CD14-positive monocyte (primary cell): ENCODE measurements around the gene NBEA. TPM values are rescaled to one million over a fixed set of nuclear protein-coding genes. Genes with fewer than 3 reads are reported as not detected.

Experiments
- DNase-seq, 3 donors: peaks; one replicate each; pipeline ENCODE4 v3.0.0-alpha.2; 2011 to 2022
- H2AFZ ChIP-seq: 2 replicates; pipeline ENCODE4 v1.6.0; 2012; ENCODE audit warnings: mild to moderate bottlenecking, low read depth, low read length, inconsistent platforms; ENCODE audit not compliant: insufficient read depth, poor library complexity, severe bottlenecking
- H3K27ac ChIP-seq, 2 donors: 1 replicate in 1 of 2; 2 replicates in 1 of 2; pipeline ENCODE4 v1.5.1; 2012 to 2013; ENCODE audit warnings: low read length in 2 of 2, control low read depth in 1 of 2, inconsistent platforms in 1 of 2, low read depth in 1 of 2, mild to moderate bottlenecking in 1 of 2
- H3K27me3 ChIP-seq, 2 donors: one replicate each; pipeline versions ENCODE4 v1.6.0 to v1.6.1; 2011 to 2013; ENCODE audit warnings: low read length in 2 of 2; ENCODE audit not compliant: control insufficient read depth in 2 of 2, insufficient read depth in 2 of 2
- H3K36me3 ChIP-seq, 2 donors: replicated peaks in 1 of 2; 1 replicate in 1 of 2; 2 replicates in 1 of 2; pipeline versions ENCODE4 v1.5.1 to v1.6.1; 2012 to 2013; ENCODE audit warnings: low read length in 2 of 2, control low read depth in 1 of 2, inconsistent platforms in 1 of 2, mild to moderate bottlenecking in 1 of 2; ENCODE audit not compliant: insufficient read depth in 2 of 2, control insufficient read depth in 1 of 2
- H3K4me1 ChIP-seq, 2 donors: 1 replicate in 1 of 2; 2 replicates in 1 of 2; pipeline versions ENCODE4 v1.5.1 to v1.6.1; 2012 to 2013; ENCODE audit warnings: low read length in 2 of 2, control low read depth in 1 of 2, inconsistent platforms in 1 of 2, mild to moderate bottlenecking in 1 of 2, moderate library complexity in 1 of 2; ENCODE audit not compliant: insufficient read depth in 2 of 2, control insufficient read depth in 1 of 2
- H3K4me2 ChIP-seq: replicated peaks from 2 replicates; pipeline ENCODE3; 2012; ENCODE audit warnings: low read length, moderate library complexity, mild to moderate bottlenecking; ENCODE audit not compliant: poor library complexity, severe bottlenecking; ENCODE audit errors: extremely low read depth
- H3K4me3 ChIP-seq, 3 experiments: fragments of 200-600 bp in 1 of 3; sonication (generic) in 1 of 3; replicated peaks in 1 of 3; 1 replicate in 2 of 3; 2 replicates in 1 of 3; pipeline ENCODE4 v1.5.1; 2011 to 2013; ENCODE audit warnings: low read length in 3 of 3, mild to moderate bottlenecking in 3 of 3, control low read depth in 2 of 3, low read depth in 2 of 3, inconsistent platforms in 1 of 3, moderate library complexity in 1 of 3
- H3K79me2 ChIP-seq: 2 replicates; pipeline ENCODE4 v1.6.0; 2012; ENCODE audit warnings: mild to moderate bottlenecking, control low read depth, inconsistent platforms, low read length, moderate library complexity; ENCODE audit not compliant: insufficient read depth
- H3K9ac ChIP-seq: 2 replicates; pipeline ENCODE4 v1.6.0; 2017; ENCODE audit warnings: low read length, mild to moderate bottlenecking; ENCODE audit not compliant: insufficient read depth, poor library complexity, severe bottlenecking
- H3K9me3 ChIP-seq, 2 donors: replicated peaks in 1 of 2; 1 replicate in 1 of 2; 2 replicates in 1 of 2; pipeline versions ENCODE4 v1.5.1 to v1.6.1; 2012 to 2013; ENCODE audit warnings: low read length in 2 of 2, control low read depth in 1 of 2; ENCODE audit not compliant: control insufficient read depth in 1 of 2, insufficient read depth in 1 of 2
- H4K20me1 ChIP-seq: 2 replicates; pipeline ENCODE4 v1.6.0; 2012; ENCODE audit warnings: mild to moderate bottlenecking, low read length, control low read depth, moderate library complexity; ENCODE audit not compliant: insufficient read depth
- H3K27ac Mint-ChIP-seq, 7 donors: one replicate each; pipeline ENCODE4 v1.8.0; 2020; ENCODE audit warnings: mild to moderate bottlenecking in 7 of 7, mixed read lengths in 7 of 7, moderate library complexity in 6 of 7, inconsistent platforms in 2 of 7
- H3K27me3 Mint-ChIP-seq, 3 donors: one replicate each; pipeline ENCODE4 v1.8.0; 2021 to 2022; ENCODE audit warnings: low read depth in 3 of 3, mild to moderate bottlenecking in 3 of 3, mixed read lengths in 3 of 3, moderate library complexity in 3 of 3, inconsistent platforms in 1 of 3
- H3K36me3 Mint-ChIP-seq, 2 donors: one replicate each; pipeline ENCODE4 v1.8.0; 2020; ENCODE audit warnings: mixed read lengths in 2 of 2, inconsistent platforms in 1 of 2, mild to moderate bottlenecking in 1 of 2
- H3K4me1 Mint-ChIP-seq: one replicate; pipeline ENCODE4 v1.8.0; 2020; ENCODE audit warnings: mild to moderate bottlenecking, mixed read lengths
- H3K4me3 Mint-ChIP-seq, 2 donors: one replicate each; pipeline ENCODE4 v1.8.0; 2020; ENCODE audit warnings: mild to moderate bottlenecking in 2 of 2, mixed read lengths in 2 of 2, moderate library complexity in 1 of 2
- H3K9me3 Mint-ChIP-seq, 7 donors: one replicate each; pipeline ENCODE4 v1.8.0; 2020 to 2022; ENCODE audit warnings: mixed read lengths in 7 of 7, mild to moderate bottlenecking in 6 of 7, moderate library complexity in 6 of 7, inconsistent platforms in 2 of 7
- WGBS: methylation state at CpG from one replicate; pipeline ENCODE4 v1.1.5; 2013; ENCODE audit warnings: missing lambda C conversion rate; ENCODE audit not compliant: insufficient coverage; 5-methylcytosine and 5-hydroxymethylcytosine counted together
- intact Hi-C, 2 donors: fragments of 100-400 bp; cut with micrococcal nuclease; formaldehyde crosslinking; loops; one replicate each; pipeline versions ENCODE4 v1.15.0 to v1.15.1; 2023
- polyA plus RNA-seq, 3 donors: library from polyadenylated mRNA; depleted of rRNA in 1 of 3; unstranded in 2 of 3; stranded (reverse) in 1 of 3; fragments of 300-500 nt in 2 of 3; fragments of >200 nt in 1 of 3; fragmentation: Illumina TruSeq in 2 of 3; gene quantifications; 1 replicate in 2 of 3; 2 replicates in 1 of 3; pipeline ENCODE4 v1.2.3, GENCODE V29; 2012 to 2021
- TF ChIP-seq, protein P1 (sequence below): fragments of 200-600 bp; IDR thresholded peaks from one replicate; pipeline ENCODE4 v1.8.0; 2022; ENCODE audit warnings: antibody characterized with exemption, mild to moderate bottlenecking

Gene NBEA
- polyA plus RNA-seq, 3 donors = 0.03 to 0.23 (median 0.08) TPM

DNA sequence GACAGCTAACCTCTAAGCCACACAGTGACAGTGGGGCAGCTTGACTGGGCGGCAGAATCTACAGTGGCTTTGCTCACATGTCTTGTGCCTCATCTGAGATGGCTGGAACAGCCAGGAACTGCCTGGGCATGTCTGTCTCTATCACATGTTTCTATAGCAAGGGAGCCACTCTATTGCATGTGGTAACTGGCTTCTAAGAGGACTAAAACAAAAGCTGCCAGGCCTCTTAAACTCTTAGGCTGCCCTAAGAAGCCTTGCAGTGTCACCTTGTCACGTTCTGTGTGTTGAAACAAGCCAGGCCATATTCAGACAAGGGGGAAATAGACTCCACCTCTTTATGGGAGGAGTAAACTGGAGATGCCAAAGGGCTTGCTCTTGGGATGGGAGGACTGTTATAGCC, 657.3 kb downstream of the NBEA start:
- H3K9me3 ChIP-seq = peaks cover 0 to 4% of the 10 kb centered on the region in 2 donors
- WGBS = 88% methylated on average over 1 of the region's 2 CpGs
- Mint-ChIP-seq H3K27me3 (no peaks in the 10 kb centered on the region), H3K4me1 (no peaks in the 10 kb centered on the region), H3K27ac (no peak overlapping the region), H3K9me3 (peaks cover 0 to 3% (median 0%) of the 10 kb centered on the region in 7 donors), H3K36me3 (no peaks in the 10 kb centered on the region), H3K4me3 (no peak overlapping the region)
- no peaks in the 10 kb centered on the region for H3K4me1 ChIP-seq
- H2AFZ ChIP-seq = no peak overlapping the region
- H3K4me2 ChIP-seq = no peak overlapping the region
- TF ChIP-seq, protein P1, sequence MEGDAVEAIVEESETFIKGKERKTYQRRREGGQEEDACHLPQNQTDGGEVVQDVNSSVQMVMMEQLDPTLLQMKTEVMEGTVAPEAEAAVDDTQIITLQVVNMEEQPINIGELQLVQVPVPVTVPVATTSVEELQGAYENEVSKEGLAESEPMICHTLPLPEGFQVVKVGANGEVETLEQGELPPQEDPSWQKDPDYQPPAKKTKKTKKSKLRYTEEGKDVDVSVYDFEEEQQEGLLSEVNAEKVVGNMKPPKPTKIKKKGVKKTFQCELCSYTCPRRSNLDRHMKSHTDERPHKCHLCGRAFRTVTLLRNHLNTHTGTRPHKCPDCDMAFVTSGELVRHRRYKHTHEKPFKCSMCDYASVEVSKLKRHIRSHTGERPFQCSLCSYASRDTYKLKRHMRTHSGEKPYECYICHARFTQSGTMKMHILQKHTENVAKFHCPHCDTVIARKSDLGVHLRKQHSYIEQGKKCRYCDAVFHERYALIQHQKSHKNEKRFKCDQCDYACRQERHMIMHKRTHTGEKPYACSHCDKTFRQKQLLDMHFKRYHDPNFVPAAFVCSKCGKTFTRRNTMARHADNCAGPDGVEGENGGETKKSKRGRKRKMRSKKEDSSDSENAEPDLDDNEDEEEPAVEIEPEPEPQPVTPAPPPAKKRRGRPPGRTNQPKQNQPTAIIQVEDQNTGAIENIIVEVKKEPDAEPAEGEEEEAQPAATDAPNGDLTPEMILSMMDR = no peak
- H3K36me3 ChIP-seq = no peaks in the 10 kb centered on the region
- H3K9ac ChIP-seq = no peak overlapping the region
- no peak overlapping the region for H3K4me3 ChIP-seq
- H4K20me1 ChIP-seq = no peaks in the 10 kb centered on the region
- no peak overlapping the region for H3K27ac ChIP-seq
- no peaks in the 10 kb centered on the region for H3K27me3 ChIP-seq
- no peak for DNase-seq
- no peaks in the 10 kb centered on the region for H3K79me2 ChIP-seq
- intact Hi-C loops = no loop called here

DNA sequence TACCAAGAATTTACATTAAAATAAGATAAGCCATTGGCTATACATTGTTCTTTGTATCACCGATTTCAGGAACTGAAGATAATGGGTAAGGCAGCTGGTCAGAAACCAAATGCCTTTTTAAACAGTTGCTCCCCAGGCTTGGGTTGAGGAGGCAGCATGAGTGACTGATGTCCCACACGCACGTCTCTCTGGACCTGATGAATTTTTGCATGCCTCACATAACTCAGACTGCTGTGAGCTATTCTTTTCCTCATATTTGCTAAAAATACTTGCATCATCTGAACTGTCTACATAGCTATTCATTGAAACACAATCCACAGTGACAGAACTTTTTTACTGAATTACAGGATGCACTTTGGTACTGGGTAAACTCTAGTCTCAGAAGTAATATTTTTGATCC, 658.1 kb downstream of the NBEA start:
- Histone ChIP-seq H3K9me3 (peaks cover 0 to 4% of the 10 kb centered on the region in 2 donors), H3K36me3 (no peaks in the 10 kb centered on the region), H3K4me1 (no peaks in the 10 kb centered on the region), H3K9ac (no peak overlapping the region), H3K4me3 (no peak overlapping the region), H2AFZ (no peak overlapping the region), H3K4me2 (no peak overlapping the region), H3K27ac (no peak overlapping the region), H3K27me3 (no peaks in the 10 kb centered on the region), H4K20me1 (no peaks in the 10 kb centered on the region), H3K79me2 (no peaks in the 10 kb centered on the region)
- no peak for DNase-seq
- no peaks in the 10 kb centered on the region for H3K27me3 Mint-ChIP-seq
- intact Hi-C loops = no loop called here
- no peaks in the 10 kb centered on the region for H3K4me1 Mint-ChIP-seq
- H3K9me3 Mint-ChIP-seq = peaks cover 0 to 3% (median 0%) of the 10 kb centered on the region in 7 donors
- H3K27ac Mint-ChIP-seq = no peak overlapping the region
- no peak overlapping the region for H3K4me3 Mint-ChIP-seq
- TF ChIP-seq, protein P1 = no peak
- no peaks in the 10 kb centered on the region for H3K36me3 Mint-ChIP-seq
- WGBS = 92% methylated on average over 3 of the region's 3 CpGs
